Karpas-422 (cell line): ENCODE results near the gene FCMR. TPM values are rescaled to one million over a fixed set of nuclear protein-coding genes. Genes with fewer than 3 reads are reported as not detected.
A peak's percentile ranks its signal among the peaks of the same experiment; 100 is the strongest.
"Not testable (repeated sequence)": the region's sequence is repeated elsewhere in the genome, so short reads cannot be mapped to it uniquely, and the experiment has no call there.

ENCODE experiments used
- DNase-seq: peaks from one replicate; pipeline ENCODE4 v3.0.0-alpha.2; 2015
- H2AFZ ChIP-seq: fragments of 200-600 bp; sonication (generic); 2 replicates; pipeline ENCODE4 v1.6.1; 2014; ENCODE audit warnings: antibody characterized with exemption, low read length, mixed read lengths
- H3K27ac ChIP-seq: fragments of 200-600 bp; sonication (generic); 2 replicates; pipeline ENCODE4 v1.5.1; 2014; ENCODE audit warnings: mild to moderate bottlenecking, low read length, moderate library complexity
- H3K27me3 ChIP-seq: fragments of 200-600 bp; sonication (generic); 2 replicates; pipeline ENCODE4 v1.6.1; 2014; ENCODE audit warnings: low read length, mixed read lengths
- H3K36me3 ChIP-seq: fragments of 200-600 bp; sonication (generic); 2 replicates; pipeline ENCODE4 v1.6.1; 2014; ENCODE audit warnings: low read length, mixed read lengths; ENCODE audit not compliant: insufficient read depth
- H3K4me1 ChIP-seq: fragments of 200-600 bp; sonication (generic); 2 replicates; pipeline ENCODE4 v1.6.1; 2014; ENCODE audit warnings: mild to moderate bottlenecking, low read length, mixed read lengths
- H3K4me2 ChIP-seq: fragments of 200-600 bp; sonication (generic); 2 replicates; pipeline ENCODE4 v1.6.1; 2014; ENCODE audit warnings: low read length, low read depth, mild to moderate bottlenecking; ENCODE audit not compliant: poor library complexity, severe bottlenecking
- H3K4me3 ChIP-seq: fragments of 200-600 bp; sonication (generic); 2 replicates; pipeline ENCODE4 v1.5.1; 2014; ENCODE audit warnings: mild to moderate bottlenecking, antibody characterized with exemption, low read length, mixed read lengths
- H3K79me2 ChIP-seq: fragments of 200-600 bp; sonication (generic); 2 replicates; pipeline ENCODE4 v1.6.1; 2014; ENCODE audit warnings: mild to moderate bottlenecking, low read length, mixed read lengths
- H3K9ac ChIP-seq: fragments of 200-600 bp; sonication (generic); 2 replicates; pipeline ENCODE4 v1.6.0; 2014; ENCODE audit warnings: low read length
- H3K9me2 ChIP-seq: fragments of 200-600 bp; sonication (generic), shearing (Covaris generic); replicated peaks from 2 replicates; pipeline ENCODE4 v1.6.0; 2014; ENCODE audit warnings: mild to moderate bottlenecking, low read length, moderate library complexity; ENCODE audit not compliant: insufficient read depth
- H3K9me3 ChIP-seq: fragments of 300-700, 200-600 bp; sonication (generic); 2 replicates; pipeline ENCODE4 v1.6.1; 2014; ENCODE audit warnings: low read length, mixed read lengths
- H4K20me1 ChIP-seq: fragments of 200-600 bp; sonication (generic); 2 replicates; pipeline ENCODE4 v1.6.1; 2014; ENCODE audit warnings: mild to moderate bottlenecking, antibody characterized with exemption, low read length, low read depth; ENCODE audit not compliant: insufficient read depth
- total RNA-seq: library from RNA; depleted of rRNA; stranded (reverse); fragments of >200 nt; shearing (Covaris generic); gene quantifications from 2 replicates; pipeline ENCODE4 v1.2.3, GENCODE V29; 2014; ENCODE audit warnings: low replicate concordance

The FCMR gene
- total RNA-seq, 1 experiment from 2014 or later = not detected

DNA sequence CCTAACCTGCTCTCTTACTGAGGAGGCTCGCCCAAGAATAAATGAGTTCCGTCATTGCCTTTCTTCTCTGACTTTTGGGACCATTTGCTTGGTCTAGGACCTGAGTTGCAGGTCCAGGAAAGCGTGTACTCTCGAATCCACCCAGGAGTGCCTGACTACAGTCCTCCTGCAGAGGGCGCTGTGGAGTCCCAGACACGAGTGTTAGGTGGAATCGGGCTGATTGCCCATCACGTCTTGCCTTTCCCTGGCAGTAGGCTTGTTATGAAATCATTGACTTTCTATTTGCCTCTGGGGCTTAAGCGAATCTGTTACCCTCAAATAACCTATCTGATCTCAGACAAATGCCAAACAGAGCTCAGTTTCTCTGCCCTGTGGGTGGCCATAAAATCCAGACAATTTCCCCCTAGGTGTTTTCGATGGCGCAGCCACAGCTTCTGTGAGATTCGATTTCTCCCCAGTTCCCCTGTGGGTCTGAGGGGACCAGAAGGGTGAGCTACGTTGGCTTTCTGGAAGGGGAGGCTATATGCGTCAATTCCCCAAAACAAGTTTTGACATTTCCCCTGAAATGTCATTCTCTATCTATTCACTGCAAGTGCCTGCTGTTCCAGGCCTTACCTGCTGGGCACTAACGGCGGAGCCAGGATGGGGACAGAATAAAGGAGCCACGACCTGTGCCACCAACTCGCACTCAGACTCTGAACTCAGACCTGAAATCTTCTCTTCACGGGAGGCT lies 56.6 kb downstream of the FCMR start, which contains the start of gene IL20:
Gene IL20, plus strand, starts transcription at position 685 of the 733 bp plus-strand sequence. CDS start 230 bp downstream, outside the sequence.
- no peaks in the 10 kb centered on the region for H3K9me3 ChIP-seq
- no peak within 1 kb of the TSS for H2AFZ ChIP-seq
- H3K36me3 ChIP-seq = no peaks in the 10 kb centered on the region
- H3K9ac ChIP-seq = no peak within 1 kb of the TSS
- H3K79me2 ChIP-seq = no peaks in the 10 kb centered on the region
- H4K20me1 ChIP-seq = no peaks in the 10 kb centered on the region
- H3K4me2 ChIP-seq = no peak within 1 kb of the TSS
- DNase-seq = peak; percentile 88
- H3K4me3 ChIP-seq = no peak within 1 kb of the TSS
- no peaks in the 10 kb centered on the region for H3K27me3 ChIP-seq
- H3K9me2 ChIP-seq = no peaks in the 10 kb centered on the region
- no peaks in the 10 kb centered on the region for H3K4me1 ChIP-seq
- H3K27ac ChIP-seq = no peak within 1 kb of the TSS

- no peak for DNase-seq
- no peak overlapping the region for H2AFZ ChIP-seq
- H4K20me1 ChIP-seq = no peaks in the 10 kb centered on the region
- H3K4me1 ChIP-seq = no peaks in the 10 kb centered on the region
- no peaks in the 10 kb centered on the region for H3K27me3 ChIP-seq
- no peaks in the 10 kb centered on the region for H3K9me2 ChIP-seq
- no peaks in the 10 kb centered on the region for H3K79me2 ChIP-seq
- H3K4me2 ChIP-seq = no peak overlapping the region
- no peaks in the 10 kb centered on the region for H3K9me3 ChIP-seq
- H3K9ac ChIP-seq = no peak overlapping the region
- H3K36me3 ChIP-seq = no peaks in the 10 kb centered on the region
- no peak overlapping the region for H3K4me3 ChIP-seq
- no peak overlapping the region for H3K27ac ChIP-seq
Observed at GRCh38 chr1:206863266-206863665, 58.5 kb downstream of the FCMR start.

DNA sequence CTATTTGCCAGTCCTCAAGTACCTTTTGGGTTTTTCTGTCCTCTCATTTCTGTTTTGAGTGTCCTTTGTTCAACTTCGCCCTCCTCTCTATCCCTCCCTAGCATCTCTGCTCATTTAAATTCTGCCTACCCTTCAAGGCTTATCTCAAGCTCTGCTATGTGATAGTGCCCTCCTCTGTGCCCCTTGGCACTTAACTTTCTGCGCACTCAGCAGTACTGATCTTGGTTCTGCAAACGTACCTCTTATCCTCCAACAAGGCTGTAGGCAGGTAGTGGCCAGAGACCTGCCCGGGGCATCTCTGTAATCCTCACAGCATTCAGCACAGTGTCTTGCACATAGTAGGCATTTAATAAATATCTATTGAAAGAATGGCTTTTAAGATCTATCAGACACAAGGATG lies 61.6 kb downstream of the FCMR start:
- H3K27me3 ChIP-seq = no peaks in the 10 kb centered on the region
- H3K9ac ChIP-seq = no peak overlapping the region
- no peaks in the 10 kb centered on the region for H3K36me3 ChIP-seq
- H3K4me2 ChIP-seq = no peak overlapping the region
- no peaks in the 10 kb centered on the region for H4K20me1 ChIP-seq
- no peak overlapping the region for H3K27ac ChIP-seq
- no peaks in the 10 kb centered on the region for H3K9me2 ChIP-seq
- no peak for DNase-seq
- H2AFZ ChIP-seq = no peak overlapping the region
- no peaks in the 10 kb centered on the region for H3K79me2 ChIP-seq
- no peaks in the 10 kb centered on the region for H3K9me3 ChIP-seq
- no peaks in the 10 kb centered on the region for H3K4me1 ChIP-seq
- no peak overlapping the region for H3K4me3 ChIP-seq

DNA sequence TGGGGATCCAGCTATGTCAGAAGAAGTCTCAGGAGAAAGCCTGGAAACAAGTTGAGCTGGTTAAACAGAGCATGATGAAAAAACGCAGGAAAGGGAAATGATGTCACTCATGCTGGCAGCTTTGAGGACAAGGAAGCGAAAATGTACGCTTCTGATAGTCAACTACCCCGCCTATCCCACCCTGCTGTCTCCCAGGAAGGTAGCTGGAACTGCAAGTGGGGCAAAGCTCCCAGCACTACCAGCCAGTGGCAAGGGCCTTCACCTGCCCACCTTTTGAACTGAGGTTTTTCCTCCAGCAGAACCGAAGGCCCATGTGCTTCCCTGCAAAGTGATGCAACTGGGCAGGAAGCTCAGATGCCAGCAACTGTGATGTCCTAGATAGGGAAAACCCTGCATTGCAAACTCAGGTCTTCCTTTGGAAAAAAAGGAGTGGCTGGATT lies 62.6 kb downstream of the FCMR start:
- Histone ChIP-seq H3K27me3 (no peaks in the 10 kb centered on the region), H3K27ac (no peak overlapping the region), H3K9me2 (no peaks in the 10 kb centered on the region), H3K9me3 (no peaks in the 10 kb centered on the region), H2AFZ (no peak overlapping the region), H3K9ac (no peak overlapping the region), H4K20me1 (no peaks in the 10 kb centered on the region), H3K36me3 (no peaks in the 10 kb centered on the region), H3K4me2 (no peak overlapping the region), H3K4me1 (no peaks in the 10 kb centered on the region), H3K79me2 (no peaks in the 10 kb centered on the region), H3K4me3 (no peak overlapping the region)
- no peak for DNase-seq

- DNase-seq = peak; percentile 65
- Histone ChIP-seq H3K79me2 (no peaks in the 10 kb centered on the region), H3K4me3 (no peak overlapping the region)
Observed at GRCh38 chr1:206856674-206857464, 64.9 kb downstream of the FCMR start.

GRCh38 chr1:206855859-206856258 lies 65.9 kb downstream of the FCMR start:
- H3K9me2 ChIP-seq = no peaks in the 10 kb centered on the region
- H3K4me1 ChIP-seq = no peaks in the 10 kb centered on the region
- H3K36me3 ChIP-seq = no peaks in the 10 kb centered on the region
- no peaks in the 10 kb centered on the region for H3K27me3 ChIP-seq
- H3K4me2 ChIP-seq = no peak overlapping the region
- no peak for DNase-seq
- H3K4me3 ChIP-seq = no peak overlapping the region
- H3K79me2 ChIP-seq = no peaks in the 10 kb centered on the region
- H3K9ac ChIP-seq = no peak overlapping the region
- H4K20me1 ChIP-seq = no peaks in the 10 kb centered on the region
- no peak overlapping the region for H2AFZ ChIP-seq
- H3K27ac ChIP-seq = no peak overlapping the region
- H3K9me3 ChIP-seq = no peaks in the 10 kb centered on the region

More at GRCh38 chr1:206856674-206857464, 64.9 kb downstream of the FCMR start:
- Histone ChIP-seq H3K9me3 (no peaks in the 10 kb centered on the region), H3K4me1 (no peaks in the 10 kb centered on the region), H3K27me3 (no peaks in the 10 kb centered on the region), H3K36me3 (no peaks in the 10 kb centered on the region), H3K9ac (no peak overlapping the region), H2AFZ (no peak overlapping the region), H3K27ac (no peak overlapping the region), H4K20me1 (no peaks in the 10 kb centered on the region), H3K4me2 (no peak overlapping the region), H3K9me2 (no peaks in the 10 kb centered on the region)

DNA sequence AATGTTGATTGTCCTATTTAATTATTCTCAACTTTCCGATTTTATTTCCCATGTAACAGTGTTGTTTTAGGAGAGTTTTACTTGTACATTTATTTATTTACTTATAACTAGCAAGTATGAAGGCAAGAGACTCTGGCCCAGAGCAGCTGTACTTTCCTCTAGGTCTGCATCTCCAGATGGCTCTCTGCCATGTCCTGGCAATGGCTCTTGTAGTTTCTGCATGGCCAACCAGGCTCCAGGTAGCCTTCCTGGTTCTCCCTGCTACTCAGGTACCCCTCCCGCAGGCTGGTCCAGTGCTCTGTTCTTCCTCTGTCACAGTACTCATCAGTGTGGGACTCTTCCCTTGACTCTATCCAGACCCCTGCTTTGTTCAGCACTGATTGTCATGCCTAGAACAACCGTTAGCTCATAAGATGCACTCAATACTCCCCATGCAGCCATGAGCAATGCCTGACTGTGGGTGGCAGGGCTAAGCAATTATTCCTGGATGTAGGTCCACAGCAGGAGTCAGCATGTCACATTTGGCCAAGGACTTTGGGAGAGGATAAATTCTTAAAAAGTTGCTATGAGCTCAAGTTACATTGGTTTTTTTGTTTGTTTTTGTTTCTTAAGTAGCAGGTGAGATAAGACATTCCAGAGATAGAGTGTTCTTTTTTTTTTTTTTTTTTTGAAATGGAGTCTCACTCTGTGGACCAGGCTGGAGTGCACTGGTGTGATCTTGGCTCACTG lies 67.2 kb downstream of the FCMR start:
- no peak overlapping the region for H3K4me2 ChIP-seq
- no peaks in the 10 kb centered on the region for H3K27me3 ChIP-seq
- H3K4me3 ChIP-seq = no peak overlapping the region
- no peak for DNase-seq
- no peak overlapping the region for H2AFZ ChIP-seq
- no peaks in the 10 kb centered on the region for H3K79me2 ChIP-seq
- no peaks in the 10 kb centered on the region for H3K9me3 ChIP-seq
- no peaks in the 10 kb centered on the region for H3K36me3 ChIP-seq
- no peak overlapping the region for H3K9ac ChIP-seq
- no peaks in the 10 kb centered on the region for H3K9me2 ChIP-seq
- no peaks in the 10 kb centered on the region for H3K4me1 ChIP-seq
- H3K27ac ChIP-seq = no peak overlapping the region
- H4K20me1 ChIP-seq = no peaks in the 10 kb centered on the region

DNA sequence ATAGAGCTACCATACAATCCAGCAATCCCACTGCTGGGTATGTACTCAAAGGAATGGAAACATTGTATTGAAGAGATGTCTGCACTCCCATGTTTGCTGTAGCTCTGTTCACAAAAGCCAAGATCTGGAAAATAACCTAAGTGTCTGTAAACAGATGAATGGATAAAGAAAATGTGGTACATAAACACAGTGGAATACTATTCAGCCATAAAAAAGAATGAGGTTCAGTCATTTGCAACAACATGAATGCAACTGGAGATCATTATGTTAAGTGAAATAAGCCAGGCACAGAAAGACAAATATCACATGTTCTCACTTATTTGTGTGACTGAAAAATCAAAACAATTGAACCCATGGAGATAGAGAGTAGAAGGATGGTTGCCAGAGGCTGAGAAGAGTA lies 68.0 kb downstream of the FCMR start:
- not testable (repeated sequence) for DNase-seq, H3K27me3 ChIP-seq, H2AFZ ChIP-seq, H3K36me3 ChIP-seq, H3K4me3 ChIP-seq, H4K20me1 ChIP-seq, H3K79me2 ChIP-seq, H3K9ac ChIP-seq, H3K4me1 ChIP-seq, H3K9me2 ChIP-seq, H3K27ac ChIP-seq, H3K4me2 ChIP-seq, H3K9me3 ChIP-seq
